A549 (cell line): ENCODE results near the gene UTS2B.

Experiments used
- CEBPB ChIP-seq, 2 experiments: fragments of >200 bp in 1 of 2; sonication (Bioruptor Twin) in 1 of 2; formaldehyde crosslinking in 1 of 2; IDR thresholded peaks; 2 replicates each; pipeline ENCODE4 v1.6.1; 2012 to 2016
- CHD2 ChIP-seq: fragments of 150-350 bp; IDR thresholded peaks from 2 replicates; pipeline ENCODE4 v1.6.1; 2014; ENCODE audit warnings: low read length; ENCODE audit not compliant: partially characterized antibody
- EP300 ChIP-seq, 2 experiments: fragments of >200 bp; sonication (Bioruptor Twin); formaldehyde crosslinking; IDR thresholded peaks; 2 replicates in 1 of 2; 3 replicates in 1 of 2; pipeline ENCODE4 v1.6.1; 2016 to 2017
- MAFK ChIP-seq: fragments of 450-650 bp; IDR thresholded peaks from 2 replicates; pipeline ENCODE4 v1.6.1; 2014; ENCODE audit not compliant: partially characterized antibody
- PHF8 ChIP-seq: fragments of 200-600 bp; sonication (generic); IDR thresholded peaks from 2 replicates; pipeline ENCODE4 v1.6.1; 2016; ENCODE audit warnings: low read depth, mild to moderate bottlenecking, antibody characterized with exemption, moderate library complexity, borderline replicate concordance
- POLR2A ChIP-seq: IDR thresholded peaks from 2 replicates; pipeline ENCODE4 v1.6.1; 2012; ENCODE audit warnings: mild to moderate bottlenecking, low read length
- RAD21 ChIP-seq, 2 experiments: fragments of >200 bp in 1 of 2; sonication (Bioruptor Twin) in 1 of 2; formaldehyde crosslinking in 1 of 2; IDR thresholded peaks in 1 of 2; conservative IDR thresholded peaks in 1 of 2; 2 replicates in 1 of 2; 3 replicates in 1 of 2; pipeline ENCODE4 v1.6.1; 2012 to 2018; ENCODE audit warnings: inconsistent platforms in 1 of 2
- RCOR1 ChIP-seq: fragments of 150-350 bp; IDR thresholded peaks from 2 replicates; pipeline ENCODE4 v1.6.1; 2014; ENCODE audit warnings: antibody characterized with exemption, low read length, low read depth
- RNF2 ChIP-seq: fragments of 200-600 bp; sonication (generic); IDR thresholded peaks from 2 replicates; pipeline ENCODE4 v1.6.1; 2016; ENCODE audit warnings: low read depth, mild to moderate bottlenecking, antibody characterized with exemption, moderate library complexity, borderline replicate concordance
- TF ChIP-seq, protein P1 (sequence below): fragments of 200-600 bp; sonication (generic); IDR thresholded peaks from 2 replicates; pipeline ENCODE4 v1.6.1; 2016; ENCODE audit warnings: antibody characterized with exemption, mild to moderate bottlenecking, moderate library complexity
- TF ChIP-seq, protein P2 (sequence below): fragments of >200 bp; sonication (Bioruptor Twin); formaldehyde crosslinking; IDR thresholded peaks from 3 replicates; pipeline ENCODE4 v1.5.1; 2016
- TF ChIP-seq, protein P3 (sequence below): fragments of 150-350 bp; IDR thresholded peaks from 2 replicates; pipeline ENCODE4 v1.6.1; 2014; ENCODE audit warnings: low read depth, mild to moderate bottlenecking, low read length

DNA sequence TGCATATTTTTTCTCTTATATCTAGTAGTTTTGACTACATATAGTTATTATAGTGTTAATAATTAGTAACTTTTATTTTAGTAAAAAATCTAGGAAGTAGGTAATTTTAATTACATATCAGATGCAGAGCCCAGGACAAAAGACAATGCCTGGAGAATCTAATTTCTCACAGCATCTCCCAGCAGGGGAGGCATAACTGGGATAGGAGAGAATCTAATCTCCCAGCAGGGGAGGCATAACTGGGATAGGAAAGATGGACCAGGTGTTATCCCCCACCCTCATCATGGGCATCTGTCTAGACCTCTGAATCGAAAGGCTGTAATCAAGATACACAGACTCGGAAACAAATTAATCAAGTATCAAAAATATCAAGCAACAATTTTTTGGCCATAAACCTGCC, 73.0 kb downstream of the UTS2B start:
- TF ChIP-seq CEBPB (IDR thresholded peaks at IDR 0.05) (no peak), EP300 (IDR thresholded peaks at IDR 0.05) (no peak), PHF8 (no peak), POLR2A (no peak), CHD2 (no peak), RNF2 (no peak), RAD21 (conservative IDR thresholded peaks at IDR 0.05 in 1 of 2, IDR thresholded peaks at IDR 0.05 in 1 of 2) (no peak), MAFK (no peak), RCOR1 (no peak)
- TF ChIP-seq, protein P1, sequence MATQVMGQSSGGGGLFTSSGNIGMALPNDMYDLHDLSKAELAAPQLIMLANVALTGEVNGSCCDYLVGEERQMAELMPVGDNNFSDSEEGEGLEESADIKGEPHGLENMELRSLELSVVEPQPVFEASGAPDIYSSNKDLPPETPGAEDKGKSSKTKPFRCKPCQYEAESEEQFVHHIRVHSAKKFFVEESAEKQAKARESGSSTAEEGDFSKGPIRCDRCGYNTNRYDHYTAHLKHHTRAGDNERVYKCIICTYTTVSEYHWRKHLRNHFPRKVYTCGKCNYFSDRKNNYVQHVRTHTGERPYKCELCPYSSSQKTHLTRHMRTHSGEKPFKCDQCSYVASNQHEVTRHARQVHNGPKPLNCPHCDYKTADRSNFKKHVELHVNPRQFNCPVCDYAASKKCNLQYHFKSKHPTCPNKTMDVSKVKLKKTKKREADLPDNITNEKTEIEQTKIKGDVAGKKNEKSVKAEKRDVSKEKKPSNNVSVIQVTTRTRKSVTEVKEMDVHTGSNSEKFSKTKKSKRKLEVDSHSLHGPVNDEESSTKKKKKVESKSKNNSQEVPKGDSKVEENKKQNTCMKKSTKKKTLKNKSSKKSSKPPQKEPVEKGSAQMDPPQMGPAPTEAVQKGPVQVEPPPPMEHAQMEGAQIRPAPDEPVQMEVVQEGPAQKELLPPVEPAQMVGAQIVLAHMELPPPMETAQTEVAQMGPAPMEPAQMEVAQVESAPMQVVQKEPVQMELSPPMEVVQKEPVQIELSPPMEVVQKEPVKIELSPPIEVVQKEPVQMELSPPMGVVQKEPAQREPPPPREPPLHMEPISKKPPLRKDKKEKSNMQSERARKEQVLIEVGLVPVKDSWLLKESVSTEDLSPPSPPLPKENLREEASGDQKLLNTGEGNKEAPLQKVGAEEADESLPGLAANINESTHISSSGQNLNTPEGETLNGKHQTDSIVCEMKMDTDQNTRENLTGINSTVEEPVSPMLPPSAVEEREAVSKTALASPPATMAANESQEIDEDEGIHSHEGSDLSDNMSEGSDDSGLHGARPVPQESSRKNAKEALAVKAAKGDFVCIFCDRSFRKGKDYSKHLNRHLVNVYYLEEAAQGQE, result no peak
- TF ChIP-seq, protein P2, sequence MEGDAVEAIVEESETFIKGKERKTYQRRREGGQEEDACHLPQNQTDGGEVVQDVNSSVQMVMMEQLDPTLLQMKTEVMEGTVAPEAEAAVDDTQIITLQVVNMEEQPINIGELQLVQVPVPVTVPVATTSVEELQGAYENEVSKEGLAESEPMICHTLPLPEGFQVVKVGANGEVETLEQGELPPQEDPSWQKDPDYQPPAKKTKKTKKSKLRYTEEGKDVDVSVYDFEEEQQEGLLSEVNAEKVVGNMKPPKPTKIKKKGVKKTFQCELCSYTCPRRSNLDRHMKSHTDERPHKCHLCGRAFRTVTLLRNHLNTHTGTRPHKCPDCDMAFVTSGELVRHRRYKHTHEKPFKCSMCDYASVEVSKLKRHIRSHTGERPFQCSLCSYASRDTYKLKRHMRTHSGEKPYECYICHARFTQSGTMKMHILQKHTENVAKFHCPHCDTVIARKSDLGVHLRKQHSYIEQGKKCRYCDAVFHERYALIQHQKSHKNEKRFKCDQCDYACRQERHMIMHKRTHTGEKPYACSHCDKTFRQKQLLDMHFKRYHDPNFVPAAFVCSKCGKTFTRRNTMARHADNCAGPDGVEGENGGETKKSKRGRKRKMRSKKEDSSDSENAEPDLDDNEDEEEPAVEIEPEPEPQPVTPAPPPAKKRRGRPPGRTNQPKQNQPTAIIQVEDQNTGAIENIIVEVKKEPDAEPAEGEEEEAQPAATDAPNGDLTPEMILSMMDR, result no peak
- TF ChIP-seq, protein P3, sequence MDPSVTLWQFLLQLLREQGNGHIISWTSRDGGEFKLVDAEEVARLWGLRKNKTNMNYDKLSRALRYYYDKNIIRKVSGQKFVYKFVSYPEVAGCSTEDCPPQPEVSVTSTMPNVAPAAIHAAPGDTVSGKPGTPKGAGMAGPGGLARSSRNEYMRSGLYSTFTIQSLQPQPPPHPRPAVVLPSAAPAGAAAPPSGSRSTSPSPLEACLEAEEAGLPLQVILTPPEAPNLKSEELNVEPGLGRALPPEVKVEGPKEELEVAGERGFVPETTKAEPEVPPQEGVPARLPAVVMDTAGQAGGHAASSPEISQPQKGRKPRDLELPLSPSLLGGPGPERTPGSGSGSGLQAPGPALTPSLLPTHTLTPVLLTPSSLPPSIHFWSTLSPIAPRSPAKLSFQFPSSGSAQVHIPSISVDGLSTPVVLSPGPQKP, result no peak
